Mammary epithelial cell (primary cell): Measurements from ENCODE around the gene TSSC4.

ENCODE experiments used
- EZH2 ChIP-seq: IDR thresholded peaks from 2 replicates; pipeline ENCODE4 v1.6.1; 2012; ENCODE audit warnings: low read length, inconsistent platforms, borderline replicate concordance
- TF ChIP-seq, protein P1 (sequence below), 2 donors: IDR thresholded peaks in 1 of 2; conservative IDR thresholded peaks in 1 of 2; 2 replicates each; pipeline ENCODE4 v1.5.1; 2011 to 2012; ENCODE audit warnings: inconsistent platforms in 2 of 2, low read length in 2 of 2, mild to moderate bottlenecking in 2 of 2, control low read depth in 1 of 2, low read depth in 1 of 2; ENCODE audit not compliant: insufficient read depth in 1 of 2; ENCODE audit errors: extremely low read depth in 1 of 2

- no peak for TF ChIP-seq EZH2
- TF ChIP-seq, protein P1, sequence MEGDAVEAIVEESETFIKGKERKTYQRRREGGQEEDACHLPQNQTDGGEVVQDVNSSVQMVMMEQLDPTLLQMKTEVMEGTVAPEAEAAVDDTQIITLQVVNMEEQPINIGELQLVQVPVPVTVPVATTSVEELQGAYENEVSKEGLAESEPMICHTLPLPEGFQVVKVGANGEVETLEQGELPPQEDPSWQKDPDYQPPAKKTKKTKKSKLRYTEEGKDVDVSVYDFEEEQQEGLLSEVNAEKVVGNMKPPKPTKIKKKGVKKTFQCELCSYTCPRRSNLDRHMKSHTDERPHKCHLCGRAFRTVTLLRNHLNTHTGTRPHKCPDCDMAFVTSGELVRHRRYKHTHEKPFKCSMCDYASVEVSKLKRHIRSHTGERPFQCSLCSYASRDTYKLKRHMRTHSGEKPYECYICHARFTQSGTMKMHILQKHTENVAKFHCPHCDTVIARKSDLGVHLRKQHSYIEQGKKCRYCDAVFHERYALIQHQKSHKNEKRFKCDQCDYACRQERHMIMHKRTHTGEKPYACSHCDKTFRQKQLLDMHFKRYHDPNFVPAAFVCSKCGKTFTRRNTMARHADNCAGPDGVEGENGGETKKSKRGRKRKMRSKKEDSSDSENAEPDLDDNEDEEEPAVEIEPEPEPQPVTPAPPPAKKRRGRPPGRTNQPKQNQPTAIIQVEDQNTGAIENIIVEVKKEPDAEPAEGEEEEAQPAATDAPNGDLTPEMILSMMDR (conservative IDR thresholded peaks at IDR 0.05 in 1 of 2, IDR thresholded peaks at IDR 0.05 in 1 of 2; ENCODE audit: extremely low read depth in 1 of 2, insufficient read depth in 1 of 2, low read depth in 1 of 2, low read length in 2 of 2) = no peak
These were observed 31.2 kb upstream of the TSSC4 start for GRCh38 chr11:2369320-2369719.
